HG02763 (cell line): ENCODE data around the gene NHSL2.

ENCODE experiments used
- ATAC-seq: cut with Tn5 transposase; IDR thresholded peaks from one replicate; pipeline ENCODE4 v1.9.1; 2021; ENCODE audit warnings: mild to moderate bottlenecking, moderate library complexity; ENCODE audit not compliant: unreplicated experiment

The NHSL2 gene

GRCh38 chrX:72102126-72102525 lies 191.5 kb downstream of the NHSL2 start:
- no peak for ATAC-seq

DNA sequence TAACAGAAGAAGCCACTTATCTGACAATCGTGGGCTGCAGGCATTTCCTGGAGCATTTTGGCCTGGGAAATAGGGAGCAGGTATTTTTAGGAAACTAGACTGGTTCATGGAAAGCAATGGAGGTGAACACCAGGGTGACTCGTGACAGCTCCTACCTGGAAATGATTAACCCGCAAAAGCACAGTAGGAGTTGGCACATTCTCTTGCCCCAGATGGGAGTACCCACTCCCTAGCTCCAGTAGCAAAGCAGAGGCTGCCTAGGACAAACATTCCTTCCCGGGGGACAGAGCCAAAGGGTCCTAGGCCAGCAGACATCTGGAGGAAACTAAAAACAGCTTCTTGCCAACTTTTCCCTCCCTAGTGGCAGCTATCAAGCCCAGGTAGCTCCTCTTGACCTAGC lies 192.1 kb downstream of the NHSL2 start:
- no peak for ATAC-seq

DNA sequence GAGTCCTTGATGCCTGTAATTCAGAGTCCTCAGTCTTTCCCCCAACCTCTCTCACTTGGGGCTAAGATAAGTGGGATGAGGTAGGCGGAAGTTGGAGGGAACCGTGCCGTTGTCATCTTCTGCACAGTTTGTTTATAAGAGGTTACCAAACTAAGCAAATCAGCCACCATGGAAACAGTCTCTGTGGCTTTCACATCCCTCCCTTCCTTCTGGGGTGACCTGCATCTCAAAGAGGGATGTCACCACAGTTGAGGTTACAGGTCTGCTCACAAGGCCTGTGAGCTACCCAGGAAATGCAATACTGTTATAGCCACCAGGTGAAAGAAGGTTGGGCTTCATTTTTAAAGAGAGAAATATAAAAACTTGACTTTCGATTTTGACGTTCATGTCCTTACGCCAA lies 194.8 kb downstream of the NHSL2 start:
- peak; percentile 61 for ATAC-seq

DNA sequence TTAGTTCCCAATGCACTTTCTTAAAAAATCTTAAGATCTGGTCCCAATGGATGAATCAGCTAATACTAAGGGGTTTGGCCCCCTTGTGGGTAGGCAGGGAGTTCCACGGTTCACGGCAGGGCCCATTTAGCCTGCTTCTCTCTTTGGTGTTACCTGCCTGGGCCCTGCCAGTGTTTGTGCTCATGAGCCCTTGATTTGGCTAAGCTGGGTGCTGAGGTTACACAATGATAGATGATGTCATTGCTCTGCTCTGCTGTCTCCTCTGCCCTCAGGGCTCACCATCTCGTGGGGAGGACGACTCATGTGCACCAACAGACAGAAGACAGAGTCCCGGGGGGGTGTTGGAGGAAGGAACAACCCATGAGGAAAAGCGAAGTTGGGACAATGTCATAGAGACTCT lies 196.7 kb downstream of the NHSL2 start:
- no peak for ATAC-seq

GRCh38 chrX:72107841-72108595 lies 197.4 kb downstream of the NHSL2 start:
- ATAC-seq: no peak

DNA sequence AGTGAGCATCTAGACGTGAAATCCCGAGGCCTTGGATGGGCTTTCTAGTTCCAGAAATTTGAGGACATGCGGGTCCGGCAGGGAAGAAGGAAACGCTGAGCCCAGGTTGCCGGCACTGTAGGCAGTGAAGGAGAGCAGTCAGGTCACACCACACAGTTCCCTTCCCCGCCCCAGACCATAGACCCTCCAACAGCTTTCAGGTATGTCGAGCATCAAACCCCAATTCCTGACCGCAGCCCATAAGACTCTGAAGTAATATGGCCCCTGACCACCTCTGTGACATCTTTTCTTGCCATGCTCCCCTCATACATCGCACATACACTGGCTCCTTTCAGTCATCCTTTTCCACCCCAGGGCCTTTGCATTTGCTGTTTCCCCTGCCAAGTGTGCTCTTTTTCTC lies 198.0 kb downstream of the NHSL2 start:
- ATAC-seq: no peak

- ATAC-seq: no peak
These were observed 199.6 kb downstream of the NHSL2 start for GRCh38 chrX:72110051-72110875.

DNA sequence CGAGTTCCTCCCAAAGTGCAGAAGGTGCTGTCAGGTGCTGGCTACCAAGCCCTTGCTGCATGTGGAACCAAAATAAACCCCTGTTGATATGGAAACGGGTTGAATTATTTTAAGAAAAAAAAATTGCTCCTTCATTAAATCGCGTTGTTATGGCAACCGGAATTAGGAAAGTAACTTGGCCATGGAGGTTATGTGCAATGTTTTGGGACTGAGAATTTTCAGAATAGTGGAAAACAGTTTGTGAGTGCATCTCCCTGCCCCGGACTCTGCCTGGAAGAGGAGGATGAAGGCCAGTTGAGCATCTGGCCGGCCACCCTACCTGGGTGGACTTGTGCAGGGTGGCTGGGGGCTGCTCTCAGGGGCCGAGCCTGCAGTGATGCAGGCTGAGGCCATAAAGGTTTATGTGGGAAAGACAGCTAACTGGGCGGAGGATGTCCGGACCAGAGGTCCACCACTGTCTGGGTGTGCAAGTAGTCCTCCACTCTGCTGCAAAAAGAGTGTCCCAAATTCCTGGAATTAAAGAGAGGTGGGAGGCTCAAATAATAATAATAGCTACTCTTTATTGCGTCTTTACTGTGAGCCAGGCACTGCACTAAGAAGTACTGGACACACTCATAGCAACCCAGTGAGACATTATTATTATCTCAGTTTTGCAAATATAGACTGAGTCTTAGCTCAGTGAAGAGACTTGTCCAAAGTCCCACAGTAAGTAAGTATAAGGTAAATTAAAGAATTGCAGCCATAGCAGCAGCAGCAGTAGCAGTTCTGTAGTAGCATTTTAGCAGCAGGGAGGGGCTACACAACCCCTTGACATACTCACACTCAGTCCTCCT lies 200.4 kb downstream of the NHSL2 start:
- ATAC-seq: no peak

DNA sequence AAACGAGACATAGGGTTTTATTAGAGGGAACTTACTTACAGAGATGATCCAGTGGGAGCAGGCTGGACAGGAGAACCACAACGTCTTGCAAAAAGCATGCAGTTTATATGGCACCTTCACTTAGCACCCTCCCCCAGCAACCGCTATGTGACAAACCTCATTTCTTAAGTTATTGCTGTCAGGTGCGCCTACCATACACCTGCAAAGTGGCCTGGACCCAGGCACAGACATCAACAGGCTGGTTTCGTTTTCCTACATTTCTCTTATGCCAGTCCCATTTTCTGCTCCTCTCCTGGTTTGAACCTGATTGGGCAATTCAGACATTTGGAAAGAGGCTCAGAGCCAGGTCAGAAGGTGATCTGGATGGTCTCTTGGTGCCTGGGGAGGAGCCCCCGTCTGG lies 202.8 kb downstream of the NHSL2 start:
- no peak for ATAC-seq

- ATAC-seq: no peak
These were observed 203.7 kb downstream of the NHSL2 start for GRCh38 chrX:72114306-72114705.

DNA sequence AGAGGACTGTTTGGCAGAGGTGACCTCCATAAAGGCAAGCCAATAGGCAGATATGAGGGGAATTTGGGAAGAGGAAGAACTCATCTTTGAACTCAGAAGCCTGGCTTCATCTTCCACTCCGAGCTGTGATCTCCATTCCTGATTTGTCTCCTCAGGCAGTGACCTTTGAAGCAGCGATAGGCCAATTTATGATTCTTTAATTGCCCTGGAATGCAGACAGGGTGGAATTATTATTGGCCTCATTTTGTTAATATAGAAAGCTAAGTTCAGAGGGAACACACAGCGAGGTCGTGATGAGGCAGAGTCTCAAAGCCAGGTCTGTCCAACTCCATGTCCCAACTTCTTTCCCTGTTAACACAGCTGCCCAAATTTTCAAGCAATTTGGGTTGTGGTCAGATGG lies 204.2 kb downstream of the NHSL2 start:
- no peak for ATAC-seq

GRCh38 chrX:72115380-72115779 lies 204.7 kb downstream of the NHSL2 start:
- no peak for ATAC-seq

DNA sequence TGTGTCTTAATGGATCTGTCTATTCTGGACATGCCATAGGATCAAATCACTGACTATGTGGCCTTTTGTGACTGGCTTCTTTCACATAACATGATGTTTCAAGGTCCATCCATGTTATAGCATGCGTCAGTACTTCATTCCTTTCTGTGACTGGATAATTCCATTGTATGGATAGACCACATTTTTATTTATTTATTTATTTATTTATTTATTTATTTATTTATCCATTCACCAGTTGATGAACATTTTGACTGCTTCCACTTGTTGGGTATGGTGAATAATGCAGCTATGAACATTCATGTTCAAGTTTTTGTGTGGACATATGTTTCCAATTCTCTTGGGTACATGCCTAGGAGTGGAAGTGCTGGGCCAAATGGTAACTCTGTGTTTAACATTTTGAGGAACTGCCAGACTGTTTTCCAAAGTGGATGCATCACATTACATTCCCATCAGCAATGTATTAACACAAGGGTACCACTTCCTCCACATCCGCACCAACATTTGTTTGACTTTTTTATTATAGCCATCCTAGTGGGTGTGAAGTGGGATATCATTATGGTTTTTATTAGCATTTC lies 207.1 kb downstream of the NHSL2 start:
- no peak for ATAC-seq

DNA sequence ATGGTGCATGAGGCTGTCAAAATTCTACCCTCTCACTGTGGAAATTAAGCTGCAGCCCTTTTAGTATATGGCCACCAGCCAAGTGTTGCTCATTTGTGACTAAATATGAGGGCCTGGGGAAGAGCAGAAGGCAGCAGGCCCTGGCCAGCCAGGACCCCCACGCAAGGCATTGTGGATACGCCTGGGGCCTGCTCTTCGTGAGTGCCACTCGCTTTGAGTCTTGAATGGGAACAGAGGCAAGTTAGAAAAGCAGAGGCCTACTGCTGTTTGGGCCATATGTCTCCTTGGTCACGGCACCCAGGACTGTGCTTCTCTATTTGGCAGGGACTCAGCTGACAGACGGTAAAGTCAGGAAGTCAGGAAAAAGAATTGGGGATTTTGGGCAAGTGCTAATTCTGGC lies 210.2 kb downstream of the NHSL2 start:
- no peak for ATAC-seq

DNA sequence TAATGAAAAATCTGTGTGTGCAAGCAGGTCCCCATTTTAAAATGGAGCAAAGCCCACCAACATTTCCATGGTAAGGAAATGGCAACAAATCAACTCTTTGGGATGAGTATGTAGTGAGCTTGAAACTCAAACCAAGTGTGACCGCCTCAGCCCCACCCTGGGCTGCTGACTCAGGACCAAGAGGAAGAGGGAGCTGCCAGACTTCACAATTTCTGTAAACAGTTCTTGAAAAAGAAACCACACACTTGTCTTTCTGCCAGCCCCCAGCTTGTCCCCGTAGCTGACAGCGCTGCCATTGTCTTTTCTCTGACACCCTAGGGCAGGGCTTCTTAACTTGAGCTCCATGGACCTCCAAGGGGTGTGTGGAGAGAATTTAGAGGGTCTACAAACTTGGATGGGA lies 210.7 kb downstream of the NHSL2 start:
- peak; percentile 57 for ATAC-seq

DNA sequence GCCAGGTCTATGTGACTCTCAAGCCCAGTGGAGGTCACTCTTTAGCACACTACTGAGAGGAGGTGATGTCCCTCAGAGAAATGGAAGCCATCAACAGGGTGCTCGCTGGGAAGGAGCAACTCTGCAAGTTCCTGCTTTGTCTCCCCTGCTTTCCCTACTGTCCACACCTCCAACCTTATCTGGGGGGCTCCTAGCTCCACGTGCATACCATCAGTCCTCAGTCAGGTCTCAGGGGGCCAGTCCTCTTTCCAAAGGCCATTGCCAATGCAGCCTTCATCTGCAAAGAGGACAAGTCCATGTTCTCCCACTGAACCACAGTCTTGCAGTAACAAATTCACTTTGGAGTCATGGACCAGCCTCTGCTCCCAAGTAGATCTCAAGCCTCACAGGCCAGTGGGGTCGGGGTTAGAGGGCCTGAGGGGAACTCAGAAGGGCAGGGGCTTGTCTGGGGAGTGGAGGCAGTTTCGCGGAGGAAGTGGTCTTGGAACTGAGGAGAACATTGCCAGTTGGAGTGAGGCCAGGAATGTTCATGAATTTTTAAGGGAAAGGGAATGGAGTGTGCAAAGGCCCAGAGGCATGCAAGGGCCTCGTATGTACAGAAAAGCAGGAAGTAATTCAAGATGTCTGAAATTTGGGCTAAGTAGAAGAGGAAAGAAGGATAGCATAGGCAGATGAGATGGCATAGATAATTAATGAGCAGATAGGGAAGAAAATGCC lies 212.1 kb downstream of the NHSL2 start:
- no peak for ATAC-seq

DNA sequence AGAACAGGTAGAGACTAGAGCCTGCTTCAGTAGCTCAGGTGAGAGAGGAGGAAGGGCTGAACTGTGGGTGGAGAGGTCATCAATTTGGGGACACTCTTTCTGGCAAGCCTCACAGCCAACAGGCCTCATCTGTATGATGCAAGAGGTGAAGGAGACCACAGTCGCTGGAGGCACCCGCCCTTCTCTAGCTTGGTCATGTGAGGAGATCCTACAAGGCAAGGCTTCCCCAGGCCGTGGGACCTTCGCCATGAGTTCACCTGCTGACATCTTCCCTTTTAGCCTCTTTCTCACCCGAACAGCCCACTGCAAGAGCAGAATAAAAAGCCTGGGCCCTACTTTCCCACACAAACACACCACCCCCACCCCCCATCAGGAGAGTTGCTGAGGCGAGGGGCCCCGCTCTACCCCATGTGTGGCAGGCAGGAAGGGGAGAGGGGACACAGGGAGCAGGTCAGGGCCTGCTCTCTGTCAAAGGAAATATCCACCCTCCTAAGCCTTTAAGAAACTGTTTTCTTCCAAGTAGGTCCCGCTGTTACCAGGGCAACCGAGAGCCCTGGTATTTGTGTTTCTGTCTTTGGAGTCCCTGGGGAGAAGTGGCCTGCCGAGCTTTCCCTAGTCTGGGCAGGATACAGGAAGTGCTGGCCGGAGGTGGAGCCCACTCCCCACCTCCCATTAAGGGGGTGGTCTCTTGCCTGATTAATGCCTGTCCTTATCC lies 213.0 kb downstream of the NHSL2 start:
- no peak for ATAC-seq

- ATAC-seq: no peak
These were observed 214.0 kb downstream of the NHSL2 start for GRCh38 chrX:72124540-72125201.

DNA sequence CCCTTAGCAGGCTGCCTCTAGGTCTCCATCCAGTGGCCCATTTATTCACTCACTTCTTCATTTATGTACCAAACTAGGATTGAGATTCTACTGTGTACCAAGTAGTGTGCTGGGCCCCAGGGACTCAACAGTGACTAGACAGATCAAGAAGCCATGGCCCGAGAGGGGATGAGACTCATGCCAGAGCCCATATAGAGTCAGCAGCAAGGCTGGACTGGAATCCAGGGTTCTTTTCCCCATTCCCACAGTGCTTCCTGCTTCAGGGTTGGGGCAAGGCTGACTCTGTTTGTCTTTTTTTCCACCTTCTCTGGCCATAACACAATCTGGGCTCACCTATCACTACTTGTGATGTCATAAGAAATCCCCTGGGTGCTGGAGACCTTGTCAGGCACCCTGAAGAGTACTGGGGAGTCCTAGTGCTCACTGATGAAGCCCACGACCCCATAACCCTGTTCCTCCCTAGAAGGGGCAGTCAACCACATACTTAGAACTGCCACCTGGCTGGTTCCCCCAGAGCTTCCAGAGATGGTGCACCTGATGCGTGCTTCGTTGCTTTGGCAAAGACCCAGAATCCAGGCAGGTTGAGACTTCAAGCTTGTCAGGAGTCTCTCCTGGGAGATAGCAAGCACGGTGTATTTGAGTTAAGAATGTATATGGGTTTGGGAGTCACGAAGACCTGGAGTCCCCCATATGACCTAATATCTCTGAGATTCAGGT lies 214.8 kb downstream of the NHSL2 start:
- ATAC-seq: no peak
